Hematopoietic multipotent progenitor cell treated with erythropoietin and hydrocortisone succinate and interleukin-3 and kit ligand, for 15 days (in vitro differentiated cells): ENCODE measurements around the gene MSH5.

Experiments used
- DNase-seq: peaks from one replicate; pipeline ENCODE4 v3.0.0-alpha.2; 2015; ENCODE audit warnings: low spot score

The MSH5 gene

GRCh38 chr6:31729979-31730630, 9.7 kb upstream of the MSH5 start:
- DNase-seq, result peak; percentile 69

GRCh38 chr6:31730631-31731086, 9.1 kb upstream of the MSH5 start:
- no peak for DNase-seq

GRCh38 chr6:31732029-31732428, 7.8 kb upstream of the MSH5 start:
- no peak for DNase-seq

GRCh38 chr6:31733734-31734133, 6.1 kb upstream of the MSH5 start:
- no peak for DNase-seq

DNA sequence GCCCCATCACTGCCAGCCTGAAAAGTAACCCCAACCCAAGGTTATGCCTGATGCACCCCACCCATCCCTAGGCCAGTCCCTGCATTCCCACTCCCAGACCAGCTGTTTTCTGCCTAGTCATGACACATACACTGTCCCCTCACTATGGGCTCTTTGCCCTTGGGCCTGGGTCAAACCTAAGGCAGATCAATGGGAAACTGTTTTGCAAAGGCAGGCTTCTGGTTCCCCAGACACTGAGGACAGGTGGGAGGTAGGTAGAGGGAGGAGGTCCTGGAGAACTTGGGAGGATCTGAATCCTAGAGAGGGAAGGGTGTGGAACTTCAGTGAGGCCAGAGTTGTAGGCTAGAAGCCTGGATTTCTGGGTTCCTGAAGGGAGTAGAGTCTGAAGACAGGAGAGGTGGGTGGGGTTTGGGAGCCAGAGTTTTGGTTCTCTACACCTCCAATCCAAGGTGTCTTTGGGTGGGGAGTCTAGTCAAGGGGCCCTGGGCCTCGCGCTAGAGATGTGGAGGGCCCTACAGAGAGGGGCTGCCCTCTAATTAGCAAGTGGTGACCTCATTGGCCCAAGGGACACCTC, 5.5 kb upstream of the MSH5 start:
- no peak for DNase-seq

DNA sequence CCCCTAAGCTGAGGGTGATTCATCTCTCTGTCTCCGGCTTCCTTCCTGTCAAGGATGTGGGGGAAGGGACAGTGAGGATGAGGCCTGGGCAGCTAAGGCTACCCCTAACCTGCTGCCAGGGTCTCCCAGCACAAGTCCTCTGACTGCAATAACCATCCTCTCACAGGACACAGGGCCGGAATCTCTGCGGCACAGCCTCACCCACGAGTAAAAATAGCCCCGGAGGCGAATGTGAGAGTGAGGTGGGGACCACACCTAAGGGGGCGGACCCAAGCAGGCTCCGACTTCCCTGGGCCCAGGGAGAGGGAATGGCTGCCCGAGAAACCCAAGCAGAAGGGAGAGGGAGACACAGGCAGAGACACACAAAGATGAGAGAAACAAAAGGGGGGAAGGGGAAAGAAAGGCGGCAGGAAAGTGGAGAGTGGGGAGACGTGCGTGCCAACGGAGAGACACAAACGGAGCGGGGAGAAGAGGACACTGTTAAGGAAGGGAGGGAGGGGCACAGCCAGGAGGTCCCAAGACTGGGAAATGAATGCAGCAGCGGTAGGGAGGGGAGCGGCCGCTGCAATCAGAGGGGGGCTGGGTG, 4.9 kb upstream of the MSH5 start:
- peak; percentile 43 for DNase-seq

DNA sequence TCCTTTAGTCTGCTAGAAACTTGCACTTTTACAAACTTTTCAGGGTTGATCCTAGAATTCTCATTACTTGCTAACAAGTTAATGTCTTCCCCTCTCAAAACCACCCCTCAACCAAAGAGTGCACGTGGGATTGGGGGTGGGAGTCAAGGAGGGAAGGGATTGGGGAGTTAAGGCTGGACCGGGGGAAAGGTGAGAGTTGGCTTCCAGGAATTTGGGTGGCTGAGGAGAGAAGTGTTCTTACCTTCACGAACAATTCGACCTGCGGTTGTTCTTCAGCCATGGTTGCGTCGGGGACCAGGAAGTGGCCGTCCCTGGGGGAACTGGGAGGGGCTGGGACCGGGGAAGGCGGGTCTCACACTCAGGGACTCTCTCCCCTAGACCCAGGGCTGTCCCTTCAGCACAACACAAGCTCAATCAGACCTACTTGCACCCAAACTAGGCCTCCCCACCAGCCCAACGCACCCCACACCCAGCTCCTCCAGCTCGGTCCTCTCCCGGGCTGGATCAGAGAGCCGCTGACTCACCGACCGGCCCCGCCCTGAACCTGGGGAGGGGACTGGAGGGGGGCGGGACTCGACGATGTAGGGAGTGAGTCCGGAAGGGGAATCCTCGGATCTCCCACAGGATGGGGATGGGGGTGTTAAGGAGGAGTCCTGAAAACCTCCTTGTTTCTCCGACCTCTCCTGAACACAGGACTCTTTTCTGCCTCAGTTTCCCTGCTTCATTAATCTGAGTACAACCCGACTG, 3.6 kb upstream of the MSH5 start, which contains the start of gene CLIC1:
TSS of gene CLIC1 (minus strand) at position 510 of the 747 bp plus-strand sequence. CDS start at position 280, 230 bp downstream.
- DNase-seq, result peak; percentile 82

DNA sequence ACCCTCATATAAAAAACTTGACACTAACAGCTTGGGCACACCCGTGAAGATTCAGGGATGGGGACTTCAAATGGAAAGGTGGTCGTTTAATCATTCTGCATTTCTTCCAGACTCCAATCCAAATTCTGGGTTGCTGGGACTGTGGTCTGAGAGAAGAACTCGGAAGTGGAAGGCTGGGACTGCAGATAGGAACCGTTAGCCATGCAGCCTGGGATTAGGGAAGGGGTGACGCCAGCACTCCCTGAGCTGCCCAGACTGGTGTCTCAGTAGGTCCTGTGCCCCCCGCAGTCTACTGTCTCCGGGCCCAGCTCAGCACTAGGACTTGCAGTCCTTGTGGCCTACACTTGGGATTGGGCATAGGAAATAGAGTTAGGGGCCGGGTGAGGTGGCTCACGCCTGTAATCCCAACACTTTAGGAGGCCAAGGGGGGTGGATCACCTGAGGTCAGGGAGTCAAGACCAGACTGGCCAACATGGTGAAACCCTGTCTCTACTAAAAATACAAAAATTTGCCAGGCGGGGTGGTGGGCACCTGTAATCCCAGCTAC, 3.0 kb upstream of the MSH5 start:
- DNase-seq, result no peak

GRCh38 chr6:31737315-31737990, 2.4 kb upstream of the MSH5 start:
- no peak for DNase-seq

DNA sequence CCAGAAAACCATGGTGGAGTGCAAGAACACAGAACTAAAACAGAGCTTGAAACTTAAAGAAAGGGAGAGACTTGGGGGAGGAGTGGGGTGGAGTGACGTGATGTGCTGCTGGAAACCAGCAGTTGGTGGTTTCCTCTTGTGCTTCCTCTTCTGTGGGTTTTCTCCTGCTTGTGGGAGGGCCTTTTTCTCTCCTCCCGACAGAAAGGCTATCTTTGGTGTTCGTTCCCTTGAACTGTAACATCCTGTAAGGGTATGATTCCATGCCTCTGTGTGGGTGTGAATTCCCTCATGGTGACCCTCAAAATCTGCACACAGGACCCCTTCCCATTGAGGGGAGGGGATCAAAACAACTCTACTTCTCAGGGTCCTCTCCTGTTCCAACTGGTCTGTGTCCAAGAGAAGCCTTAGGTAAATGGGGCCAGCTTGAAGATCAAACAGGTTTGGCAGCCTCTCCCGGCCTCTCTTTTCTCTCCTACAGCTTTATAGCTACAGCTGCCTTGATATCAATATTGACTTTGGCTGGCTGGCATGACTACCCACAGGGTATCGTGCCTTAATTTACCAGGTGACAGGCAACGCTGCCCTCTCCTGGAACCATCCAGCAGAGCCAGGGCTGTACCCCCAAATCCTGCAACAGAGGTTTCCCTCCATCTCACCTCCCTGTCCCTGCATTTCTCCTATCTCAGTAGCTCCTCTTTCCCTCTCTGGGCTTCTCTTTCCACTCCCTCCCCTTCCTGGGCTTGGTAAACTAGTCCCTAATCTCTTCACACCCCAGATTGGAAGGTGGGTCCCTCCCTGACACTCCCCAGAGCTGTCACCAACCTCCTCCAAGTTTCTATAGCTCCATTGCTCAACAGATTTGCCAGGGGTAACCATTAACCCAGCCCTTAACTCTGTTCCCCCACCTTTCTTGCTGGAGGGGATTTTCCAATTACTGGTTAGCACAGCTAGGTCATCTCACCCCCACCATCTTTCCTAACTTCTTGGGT, 1.5 kb upstream of the MSH5 start:
- peak; percentile 54 for DNase-seq

DNA sequence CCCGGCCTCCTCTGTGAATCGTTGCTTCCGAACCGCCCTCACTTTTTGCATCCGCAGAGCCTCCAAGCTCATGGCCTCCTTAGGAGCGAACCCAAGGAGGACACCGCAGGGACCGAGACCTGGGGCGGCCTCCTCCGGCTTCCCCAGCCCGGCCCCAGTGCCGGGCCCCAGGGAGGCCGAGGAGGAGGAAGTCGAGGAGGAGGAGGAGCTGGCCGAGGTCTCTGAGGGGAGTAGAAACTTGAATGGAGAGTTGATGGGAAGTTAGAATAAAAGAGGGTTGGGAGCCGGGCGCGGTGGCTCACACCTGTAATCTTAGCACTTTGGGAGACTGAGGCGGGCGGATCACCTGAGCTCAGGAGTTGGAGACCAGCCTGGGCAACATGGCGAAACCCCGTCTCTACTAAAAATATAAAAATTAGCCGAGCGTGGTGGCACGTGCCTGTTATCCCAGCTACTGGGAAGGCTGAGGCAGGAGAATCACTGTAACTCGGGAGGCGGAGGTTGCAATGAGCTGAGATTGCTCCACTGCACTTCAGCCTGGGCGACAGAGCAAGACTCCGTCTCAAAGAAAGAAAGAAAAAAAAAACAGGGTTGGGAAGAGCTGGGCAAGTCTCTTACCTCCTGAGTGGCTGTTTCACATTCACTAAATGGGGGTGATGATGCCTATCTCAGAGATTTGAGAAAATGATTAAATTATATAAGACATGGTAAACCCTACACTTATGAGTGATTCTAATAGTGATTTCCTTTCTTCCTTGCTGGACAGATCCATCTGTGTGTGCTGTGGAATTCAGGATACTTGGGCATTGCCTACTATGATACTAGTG, 805 bp downstream of the MSH5 start:
- no peak for DNase-seq

DNA sequence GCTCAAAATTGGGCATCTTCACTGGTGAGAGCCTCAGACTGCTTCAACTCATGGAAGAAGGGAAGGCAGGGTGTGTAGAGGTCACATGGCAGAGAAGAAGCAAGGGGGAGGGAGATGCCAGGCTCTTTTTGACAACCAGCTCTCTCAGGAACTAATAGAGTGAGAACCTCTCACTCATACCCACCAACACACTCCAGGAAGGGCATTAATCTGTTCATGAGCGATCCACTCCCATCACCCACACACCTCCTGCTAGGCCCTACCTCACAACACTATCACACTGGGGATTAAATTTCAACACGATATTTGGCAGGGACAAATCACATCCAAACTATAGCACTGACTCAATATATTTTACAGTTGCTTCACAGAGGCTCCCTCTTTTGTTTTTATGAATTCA, 2.0 kb downstream of the MSH5 start:
- DNase-seq, result no peak

GRCh38 chr6:31742894-31743293, 3.1 kb downstream of the MSH5 start:
- DNase-seq, result no peak

GRCh38 chr6:31744422-31744821, 4.6 kb downstream of the MSH5 start:
- no peak for DNase-seq

DNA sequence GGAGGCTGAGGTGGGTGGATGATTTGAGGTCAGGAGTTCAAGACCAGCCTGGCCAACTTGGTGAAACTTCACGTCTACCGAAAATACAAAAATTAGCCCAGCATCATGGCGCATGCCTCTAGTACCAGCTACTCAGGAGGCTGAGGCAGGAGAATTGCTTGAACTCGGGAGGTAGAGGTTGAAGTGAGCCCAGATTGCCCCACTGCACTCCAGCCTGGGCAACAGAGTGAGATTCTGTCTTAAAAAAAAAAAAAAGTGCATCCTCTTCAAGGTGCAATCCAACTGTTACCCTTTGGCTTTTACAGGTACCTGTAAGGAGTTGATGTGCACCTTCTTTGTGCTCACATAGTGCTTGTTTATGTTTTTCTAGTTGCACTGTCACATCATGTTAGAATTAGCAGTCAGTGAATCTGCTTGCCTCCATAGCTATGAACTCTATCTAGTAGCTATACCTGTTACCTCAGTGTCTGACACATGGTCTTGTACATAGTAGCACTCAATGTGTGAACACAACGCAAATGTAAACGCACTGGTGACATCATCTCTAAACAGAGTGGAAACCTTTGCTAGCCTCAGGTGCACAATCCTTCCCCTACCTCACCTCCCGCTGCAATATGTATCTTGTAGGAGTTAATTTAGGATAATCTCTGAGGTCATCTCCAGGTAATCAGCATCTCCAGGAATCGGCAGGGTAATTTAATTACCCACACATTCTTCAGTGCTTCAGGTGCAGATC, 9.7 kb downstream of the MSH5 start:
- no peak for DNase-seq

GRCh38 chr6:31750411-31751022, 10.7 kb downstream of the MSH5 start:
- DNase-seq, result no peak

DNA sequence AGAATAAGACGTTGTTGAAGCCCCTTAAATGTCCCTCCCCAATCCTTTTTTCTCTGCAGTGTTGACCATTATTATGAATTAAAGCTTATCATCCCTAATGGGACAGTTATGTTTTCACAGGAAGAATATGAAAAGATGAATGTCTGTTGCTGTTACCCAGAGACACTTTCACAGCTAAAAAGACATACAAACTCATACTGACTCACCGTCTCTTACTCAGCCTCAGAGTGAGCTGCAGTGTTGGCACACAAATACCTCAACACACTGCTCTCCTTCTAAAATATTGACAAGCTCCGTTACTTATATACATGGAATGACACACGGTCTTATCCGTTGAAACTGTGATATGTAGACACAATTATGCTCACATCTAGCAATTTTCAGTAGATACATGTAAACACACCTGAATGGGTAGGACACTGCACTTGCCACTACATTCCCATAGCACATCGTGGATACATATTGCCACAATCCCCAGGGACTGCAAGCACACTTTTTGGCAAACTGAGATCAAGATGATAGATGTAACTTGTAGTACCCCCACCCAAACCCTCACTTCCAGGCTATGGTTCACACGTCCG, 13.0 kb downstream of the MSH5 start:
- no peak for DNase-seq

- no peak for DNase-seq
These were observed 18.5 kb downstream of the MSH5 start for GRCh38 chr6:31758281-31758680.
